ENCODE measurements around the gene HIVEP1.

The HIVEP1 gene

DNA sequence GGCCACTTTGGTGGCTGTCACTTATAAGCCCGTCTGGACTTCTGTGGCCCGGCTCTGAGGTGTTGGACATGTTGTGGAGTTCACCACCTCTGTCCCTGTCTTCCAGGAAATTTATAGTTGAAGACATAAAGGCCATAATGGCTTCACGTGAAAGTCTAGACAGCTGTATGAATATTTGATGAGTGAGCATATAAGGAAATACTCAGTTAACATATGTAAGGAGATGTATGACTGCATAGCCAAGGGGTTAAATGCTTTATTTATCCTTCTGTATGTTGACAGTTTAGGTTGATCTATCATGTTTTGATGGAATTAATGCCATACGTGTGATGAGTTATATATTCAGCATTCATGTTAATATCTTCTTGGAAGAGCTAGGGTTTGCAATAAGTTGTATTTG is 16.1 kb downstream of the HIVEP1 start:
- no peak overlapping the region for H3K4me3 ChIP-seq (ENCODE audit: low read depth, low read length)
- TF ChIP-seq MYC (IDR thresholded peaks at IDR 0.05; ENCODE audit: low read depth, low read length) (no peak), POLR2A (IDR thresholded peaks at IDR 0.05; ENCODE audit: extremely low read depth, insufficient read length) (no peak)
- TF ChIP-seq, protein P1, sequence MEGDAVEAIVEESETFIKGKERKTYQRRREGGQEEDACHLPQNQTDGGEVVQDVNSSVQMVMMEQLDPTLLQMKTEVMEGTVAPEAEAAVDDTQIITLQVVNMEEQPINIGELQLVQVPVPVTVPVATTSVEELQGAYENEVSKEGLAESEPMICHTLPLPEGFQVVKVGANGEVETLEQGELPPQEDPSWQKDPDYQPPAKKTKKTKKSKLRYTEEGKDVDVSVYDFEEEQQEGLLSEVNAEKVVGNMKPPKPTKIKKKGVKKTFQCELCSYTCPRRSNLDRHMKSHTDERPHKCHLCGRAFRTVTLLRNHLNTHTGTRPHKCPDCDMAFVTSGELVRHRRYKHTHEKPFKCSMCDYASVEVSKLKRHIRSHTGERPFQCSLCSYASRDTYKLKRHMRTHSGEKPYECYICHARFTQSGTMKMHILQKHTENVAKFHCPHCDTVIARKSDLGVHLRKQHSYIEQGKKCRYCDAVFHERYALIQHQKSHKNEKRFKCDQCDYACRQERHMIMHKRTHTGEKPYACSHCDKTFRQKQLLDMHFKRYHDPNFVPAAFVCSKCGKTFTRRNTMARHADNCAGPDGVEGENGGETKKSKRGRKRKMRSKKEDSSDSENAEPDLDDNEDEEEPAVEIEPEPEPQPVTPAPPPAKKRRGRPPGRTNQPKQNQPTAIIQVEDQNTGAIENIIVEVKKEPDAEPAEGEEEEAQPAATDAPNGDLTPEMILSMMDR (IDR thresholded peaks at IDR 0.05; ENCODE audit: low read depth, low read length) = no peak
- TF ChIP-seq, protein P2, sequence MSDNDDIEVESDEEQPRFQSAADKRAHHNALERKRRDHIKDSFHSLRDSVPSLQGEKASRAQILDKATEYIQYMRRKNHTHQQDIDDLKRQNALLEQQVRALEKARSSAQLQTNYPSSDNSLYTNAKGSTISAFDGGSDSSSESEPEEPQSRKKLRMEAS (IDR thresholded peaks at IDR 0.05; ENCODE audit: low read depth, low read length) = no peak
- DNase-seq (ENCODE audit: low read depth) = no peak

DNA sequence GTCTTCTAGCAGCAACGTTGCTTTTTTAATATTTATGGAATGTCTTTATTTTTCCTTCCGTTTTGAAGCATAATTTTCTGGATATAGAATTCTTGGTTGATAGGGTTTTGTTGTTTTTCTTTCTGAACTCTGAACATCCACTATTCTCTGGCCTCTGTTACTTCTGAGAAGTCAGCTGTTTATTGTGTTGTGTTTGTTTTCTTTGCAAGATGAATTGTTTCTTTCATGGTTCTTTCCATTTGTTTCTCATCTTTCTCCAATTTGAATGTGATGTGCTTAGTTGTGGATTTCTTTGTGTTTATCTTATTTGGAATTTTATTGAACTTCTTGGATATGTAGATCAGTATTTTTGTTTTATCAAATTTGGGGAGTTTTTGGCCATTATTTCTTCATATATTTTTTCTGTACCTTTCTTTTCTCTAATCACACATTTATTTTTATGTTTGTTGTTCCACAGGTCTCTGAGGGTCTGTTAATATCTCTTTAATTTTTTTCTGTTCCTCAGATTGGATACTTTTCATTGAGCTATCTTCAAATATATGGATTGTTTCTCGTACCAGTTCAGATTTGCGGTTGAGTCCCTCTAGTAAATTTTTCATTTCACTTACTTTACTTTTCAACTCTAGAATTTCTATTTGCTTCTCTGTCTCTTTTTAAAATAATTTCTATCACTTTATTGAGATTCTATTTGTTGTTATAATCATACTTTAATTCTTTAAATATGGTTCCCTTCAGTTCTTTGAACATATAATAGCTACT is 18.0 kb downstream of the HIVEP1 start:
- H3K4me3 ChIP-seq (ENCODE audit: low read depth, low read length) = no peak overlapping the region
- no peak for DNase-seq (ENCODE audit: low read depth)
- TF ChIP-seq, protein P2 (IDR thresholded peaks at IDR 0.05; ENCODE audit: low read depth, low read length) = no peak
- TF ChIP-seq, protein P1 (IDR thresholded peaks at IDR 0.05; ENCODE audit: low read depth, low read length) = no peak
- TF ChIP-seq POLR2A (IDR thresholded peaks at IDR 0.05; ENCODE audit: extremely low read depth, insufficient read length) (no peak), MYC (IDR thresholded peaks at IDR 0.05; ENCODE audit: low read depth, low read length) (no peak)

DNA sequence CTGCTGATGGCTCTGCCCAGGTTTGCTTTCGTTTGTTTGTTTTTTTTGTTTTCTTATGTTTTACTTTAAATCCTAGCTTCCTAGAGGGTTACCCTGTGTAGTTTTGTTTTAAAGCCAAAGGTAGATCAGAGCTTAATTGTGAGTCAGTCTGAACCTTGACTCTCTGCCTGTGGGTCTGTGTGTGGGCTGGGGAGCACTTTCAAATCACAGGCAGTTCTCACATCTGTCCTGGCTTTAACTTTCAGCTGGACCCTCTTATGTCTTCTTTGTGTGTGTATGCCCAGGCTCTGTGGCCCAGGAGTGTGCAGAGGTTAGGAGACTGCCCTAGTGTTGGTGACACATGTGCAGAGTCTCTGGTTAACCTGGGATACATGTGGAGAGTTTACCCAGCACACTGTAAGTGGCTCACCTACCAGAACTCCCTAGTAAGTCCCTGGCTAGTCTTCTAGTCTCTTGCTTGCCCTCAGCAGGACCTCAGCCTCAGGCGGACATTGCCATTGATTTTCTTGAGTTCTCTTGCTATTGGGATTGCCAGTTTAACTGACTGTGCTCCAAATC is 19.0 kb downstream of the HIVEP1 start:
- TF ChIP-seq, protein P2 (IDR thresholded peaks at IDR 0.05; ENCODE audit: low read depth, low read length) = no peak
- TF ChIP-seq POLR2A (IDR thresholded peaks at IDR 0.05; ENCODE audit: extremely low read depth, insufficient read length) (no peak), MYC (IDR thresholded peaks at IDR 0.05; ENCODE audit: low read depth, low read length) (no peak)
- TF ChIP-seq, protein P1 (IDR thresholded peaks at IDR 0.05; ENCODE audit: low read depth, low read length) = no peak
- no peak for DNase-seq (ENCODE audit: low read depth)
- H3K4me3 ChIP-seq (ENCODE audit: low read depth, low read length) = no peak overlapping the region

DNA sequence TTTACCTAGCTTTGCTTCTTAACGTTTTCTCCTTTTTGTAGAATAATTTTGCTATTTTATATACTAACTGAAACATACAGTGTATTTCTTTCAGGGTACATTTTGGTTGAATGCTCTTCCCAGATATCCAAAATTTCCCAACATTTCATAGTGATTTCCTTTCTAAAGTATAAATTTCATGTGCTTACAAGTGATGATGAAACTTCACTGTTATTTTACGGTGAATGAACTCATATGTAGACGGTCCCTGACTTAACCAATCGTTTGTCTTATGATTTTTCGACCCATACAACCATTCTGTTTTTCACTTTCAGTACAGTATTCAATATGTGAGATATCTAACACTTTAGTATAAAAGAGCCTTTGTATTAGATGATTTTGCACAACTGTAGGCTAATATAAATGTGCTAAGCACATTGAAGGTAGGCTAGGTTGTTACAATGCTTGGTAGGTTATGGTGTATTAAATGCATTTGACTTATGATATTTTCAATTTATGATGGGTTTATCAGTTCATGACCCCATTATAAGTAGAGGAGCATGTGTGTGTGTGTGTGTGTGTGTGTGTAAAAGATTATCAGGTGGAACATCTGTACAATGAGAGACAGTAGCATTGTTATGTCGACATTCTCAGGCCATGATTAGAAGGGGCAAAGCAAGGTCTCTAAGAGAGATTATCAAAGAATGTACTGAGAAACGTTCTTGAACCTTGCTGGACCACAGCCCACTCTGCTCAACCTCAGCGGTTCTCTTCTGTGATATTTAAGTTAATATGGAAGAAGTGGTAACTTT is 20.9 kb downstream of the HIVEP1 start:
- no peak for DNase-seq (ENCODE audit: low read depth)
- H3K4me3 ChIP-seq (ENCODE audit: low read depth, low read length) = no peak overlapping the region
- TF ChIP-seq POLR2A (IDR thresholded peaks at IDR 0.05; ENCODE audit: extremely low read depth, insufficient read length) (no peak), MYC (IDR thresholded peaks at IDR 0.05; ENCODE audit: low read depth, low read length) (no peak)
- TF ChIP-seq, protein P2 (IDR thresholded peaks at IDR 0.05; ENCODE audit: low read depth, low read length) = no peak

DNA sequence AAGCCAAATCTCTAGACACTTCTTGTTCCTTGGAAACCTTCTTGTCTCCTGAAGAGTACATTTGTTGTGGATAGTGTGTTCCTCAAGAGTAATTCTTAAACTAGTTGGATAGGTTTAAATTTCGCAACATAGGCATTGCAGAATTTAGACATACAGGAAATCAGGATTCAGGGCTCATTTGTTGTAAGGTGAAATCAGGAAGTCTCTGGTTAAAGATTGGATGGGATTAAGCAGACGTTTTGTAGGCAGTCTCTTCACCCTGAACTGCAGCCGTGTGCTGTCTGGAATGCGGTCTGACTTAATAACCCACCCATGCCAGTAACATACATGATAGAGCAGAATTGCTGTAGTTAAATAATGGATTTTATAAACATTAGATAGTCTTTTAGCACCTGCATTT is 21.7 kb downstream of the HIVEP1 start:
- H3K4me3 ChIP-seq (ENCODE audit: low read depth, low read length) = no peak overlapping the region
- peak; percentile 53 for DNase-seq (ENCODE audit: low read depth)
- TF ChIP-seq, protein P2 (IDR thresholded peaks at IDR 0.05; ENCODE audit: low read depth, low read length) = no peak
- no peak for TF ChIP-seq POLR2A (IDR thresholded peaks at IDR 0.05; ENCODE audit: extremely low read depth, insufficient read length)
- TF ChIP-seq, protein P1 (IDR thresholded peaks at IDR 0.05; ENCODE audit: low read depth, low read length) = no peak
- no peak for TF ChIP-seq MYC (IDR thresholded peaks at IDR 0.05; ENCODE audit: low read depth, low read length)

Data from NB4 (cell line).